GM12891 (cell line): Measurements from ENCODE around the gene SPDYA.

Experiments
- POLR2A ChIP-seq: IDR thresholded peaks from 2 replicates; pipeline ENCODE4 v1.6.1; 2011; ENCODE audit warnings: low read depth, low read length, control low read depth
- POLR2AphosphoS5 ChIP-seq: IDR thresholded peaks from 2 replicates; pipeline ENCODE4 v1.6.1; 2011; ENCODE audit warnings: low read depth, low read length, control low read depth

- no peak for TF ChIP-seq POLR2A
- no peak for TF ChIP-seq POLR2AphosphoS5
Measured at GRCh38 chr2:28828382-28828781, 17.7 kb downstream of the SPDYA start.
